ENCODE data around the gene MYL9.

The MYL9 gene

DNA sequence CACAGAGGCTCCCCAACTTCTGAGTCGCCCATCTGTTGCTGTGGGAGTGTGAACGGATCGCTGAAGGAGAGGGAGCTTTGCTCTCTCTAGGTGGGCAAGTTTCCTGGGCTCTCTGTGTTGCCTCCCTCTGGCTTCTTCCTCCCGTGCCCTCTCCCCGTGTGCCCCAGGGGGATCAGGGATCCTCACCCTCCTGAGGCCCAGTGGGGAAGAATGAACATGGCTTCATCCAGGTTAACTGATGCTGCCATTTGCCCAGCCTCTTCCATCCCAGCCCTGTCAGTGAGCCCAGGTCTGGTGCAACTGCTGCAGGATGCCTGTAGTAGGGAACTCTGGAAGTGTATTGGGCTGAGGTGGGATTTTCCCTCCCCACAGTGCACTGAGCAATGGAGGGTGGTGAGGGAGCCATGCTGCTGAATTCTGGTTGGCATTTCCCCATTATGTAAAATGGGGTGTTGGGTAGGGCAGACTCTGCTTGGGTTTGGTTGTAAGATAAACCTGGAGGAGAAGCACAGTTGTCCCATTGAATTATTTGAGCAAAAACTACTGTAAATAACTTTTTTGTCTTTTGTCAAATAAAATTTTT, 52.1 kb downstream of the MYL9 start:
- Histone ChIP-seq H3K4me3 (no peak overlapping the region), H3K9ac (ENCODE audit: insufficient read length) (no peak overlapping the region), H3K27ac (no peak overlapping the region), H3K36me3 (ENCODE audit: insufficient read depth, low read length) (peaks cover 49% of the 10 kb centered on the region), H3K9me3 (ENCODE audit: low read depth, low read length) (no peaks in the 10 kb centered on the region)
- no peak for DNase-seq (ENCODE audit: low read depth, low spot score)
- TF ChIP-seq EZH2 (IDR thresholded peaks at IDR 0.05): no peak
- TF ChIP-seq FOXP2 (optimal IDR thresholded peaks at IDR 0.05; ENCODE audit: control extremely low read depth, extremely low read length, insufficient read depth): no peak
- peak; percentile 12; the same call in 1 of the 2 replicates for TF ChIP-seq POLR2AphosphoS5 (IDR thresholded peaks at IDR 0.05; ENCODE audit: borderline replicate concordance, low read depth, low read length)

DNA sequence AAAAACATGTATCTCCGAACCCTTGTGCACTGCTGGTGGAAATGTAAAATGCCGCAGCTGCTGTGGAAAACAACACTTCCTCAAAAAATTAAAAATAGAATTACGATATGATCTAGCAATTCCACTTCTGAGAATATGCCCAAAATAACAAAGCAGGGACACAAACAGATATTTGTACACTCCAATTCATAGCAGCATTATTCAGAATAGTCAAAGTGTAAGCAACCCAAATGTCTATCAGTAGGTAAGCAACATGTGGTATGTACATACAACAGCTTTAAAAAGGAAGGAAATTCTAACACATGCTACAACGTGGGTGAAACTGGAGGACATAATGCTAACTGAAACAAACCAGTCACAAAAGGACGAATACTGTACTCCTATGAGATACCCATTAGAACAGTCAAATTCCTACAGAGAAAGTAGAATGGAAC, 58.6 kb downstream of the MYL9 start:
- TF ChIP-seq POLR2AphosphoS5 (IDR thresholded peaks at IDR 0.05; ENCODE audit: borderline replicate concordance, low read depth, low read length) (no peak), FOXP2 (optimal IDR thresholded peaks at IDR 0.05; ENCODE audit: control extremely low read depth, extremely low read length, insufficient read depth) (no peak), EZH2 (IDR thresholded peaks at IDR 0.05) (no peak)

More for the DNA sequence above, 58.6 kb downstream of the MYL9 start:
- Histone ChIP-seq H3K27ac (no peak overlapping the region), H3K9ac (ENCODE audit: insufficient read length) (no peak overlapping the region), H3K4me3 (no peak overlapping the region), H3K36me3 (ENCODE audit: insufficient read depth, low read length) (no peaks in the 10 kb centered on the region), H3K9me3 (ENCODE audit: low read depth, low read length) (no peaks in the 10 kb centered on the region)
- no peak for DNase-seq (ENCODE audit: low read depth, low spot score)
